HepG2 (cell line): ENCODE data around the gene DAB2IP. TPM values are rescaled to one million over a fixed set of nuclear protein-coding genes. Genes with fewer than 3 reads are reported as not detected.

Experiments
- ATAC-seq: fragments of 200-7000 bp; cut with Tn5 transposase; 3 replicates; pipeline ENCODE4 v1.9.1; 2020; ENCODE audit warnings: mild to moderate bottlenecking, moderate library complexity
- BruUV-seq: library from RNA; stranded (reverse); fragments of 400-500 nt; replicated peaks from 2 replicates; lab custom pipeline; 2021; lab: Mats Ljungman, UMichigan
- CTCF ChIA-PET: fragments of 300-600 bp; formaldehyde crosslinking; extraction: SDS; loops from one replicate; lab custom pipeline; 2021; ENCODE audit warnings: low total read pairs, inconsistent platforms, low intra/inter-chr PET ratio; lab: Yijun Ruan, JAX
- POLR2A ChIA-PET: fragments of 350-600 bp; sonication (Branson Sonifier 250); formaldehyde crosslinking; loops from one replicate; lab custom pipeline; 2020; ENCODE audit warnings: antibody characterized with exemption, inconsistent platforms; lab: Yijun Ruan, JAX
- DNase-seq: peaks from one replicate; pipeline ENCODE4 v3.0.0-alpha.2; 2015; ENCODE audit warnings: low spot score
- FAIRE-seq: peaks from 3 replicates; lab custom pipeline; 2011; peaks lifted over from hg19 to GRCh38; lab: Jason Lieb, UNC
- H2AFZ ChIP-seq: one replicate; pipeline ENCODE4 v1.6.1; 2011; ENCODE audit warnings: low read length, inconsistent platforms
- H3K27ac ChIP-seq: fragments of 300-600 bp; 3 replicates; pipeline ENCODE4 v1.8.0; 2011; ENCODE audit warnings: mixed run types, mild to moderate bottlenecking, mixed read lengths, low read length, inconsistent platforms; ENCODE audit not compliant: insufficient read depth; ENCODE audit errors: extremely low read length
- H3K27me3 ChIP-seq, 2 experiments: fragments of 200-600 bp in 1 of 2; 2 replicates in 1 of 2; 3 replicates in 1 of 2; pipeline versions ENCODE4 v1.6.0 to v1.8.0; 2011; ENCODE audit warnings: low read length in 2 of 2, mild to moderate bottlenecking in 2 of 2, moderate library complexity in 2 of 2, inconsistent platforms in 1 of 2; ENCODE audit not compliant: insufficient read depth in 2 of 2, control insufficient read depth in 1 of 2
- H3K36me3 ChIP-seq, 2 experiments: fragments of 200-600 bp in 1 of 2; replicated peaks in 1 of 2; 2 replicates in 1 of 2; 3 replicates in 1 of 2; pipeline versions ENCODE4 v1.5.1 to v1.8.0; 2011; ENCODE audit warnings: low read length in 2 of 2, inconsistent platforms in 1 of 2; ENCODE audit not compliant: insufficient read depth in 2 of 2, control insufficient read depth in 1 of 2
- H3K4me1 ChIP-seq: 2 replicates; pipeline ENCODE4 v1.5.1; 2012; ENCODE audit warnings: low read length, inconsistent platforms; ENCODE audit not compliant: insufficient read depth
- H3K4me2 ChIP-seq: 2 replicates; pipeline ENCODE4 v1.6.0; 2011; ENCODE audit warnings: low read depth, low read length, inconsistent platforms
- H3K4me3 ChIP-seq, 3 experiments: fragments of 200-600 bp in 1 of 3; sonication (generic), shearing (Covaris generic) in 1 of 3; replicated peaks in 1 of 3; 2 replicates each; pipeline ENCODE4 v1.5.1; 2011 to 2016; ENCODE audit warnings: low read length in 3 of 3, inconsistent platforms in 2 of 3, low read depth in 2 of 3, mild to moderate bottlenecking in 2 of 3, control low read depth in 1 of 3, mixed read lengths in 1 of 3; ENCODE audit not compliant: insufficient read depth in 1 of 3
- H3K79me2 ChIP-seq: one replicate; pipeline ENCODE4 v1.6.1; 2011; ENCODE audit warnings: low read length, inconsistent platforms; ENCODE audit not compliant: insufficient read depth
- H3K9ac ChIP-seq: 2 replicates; pipeline ENCODE4 v1.6.0; 2011; ENCODE audit warnings: mild to moderate bottlenecking, low read depth, low read length, inconsistent platforms; ENCODE audit not compliant: insufficient read depth
- H3K9me3 ChIP-seq: 2 replicates; pipeline ENCODE4 v1.5.1; 2012; ENCODE audit warnings: mild to moderate bottlenecking, low read length
- H4K20me1 ChIP-seq: 2 replicates; pipeline ENCODE4 v1.6.0; 2011; ENCODE audit warnings: inconsistent platforms, mild to moderate bottlenecking, low read length, moderate library complexity; ENCODE audit not compliant: insufficient read depth
- ELF1 ChIP-seq: sonication (generic); formaldehyde crosslinking; IDR thresholded peaks from 2 replicates; pipeline ENCODE4 v1.4.0; 2020; ENCODE audit warnings: missing genetic modification reagents
- MTA3 ChIP-seq: sonication (generic); formaldehyde crosslinking; IDR thresholded peaks from 2 replicates; pipeline ENCODE4 v1.4.0; 2020; ENCODE audit warnings: missing genetic modification reagents
- RARA ChIP-seq: IDR thresholded peaks from 2 replicates; pipeline ENCODE4 v1.6.1; 2016; ENCODE audit warnings: missing genetic modification reagents, missing compliant biosample characterization
- THYN1 ChIP-seq: sonication (generic); formaldehyde crosslinking; IDR thresholded peaks from 2 replicates; pipeline ENCODE4 v1.8.1; 2023; ENCODE audit warnings: low read depth, mild to moderate bottlenecking, moderate library complexity, missing genetic modification reagents, borderline replicate concordance
- ZBTB7A ChIP-seq: sonication (generic); formaldehyde crosslinking; IDR thresholded peaks from 2 replicates; pipeline ENCODE4 v1.8.0; 2022; ENCODE audit warnings: mild to moderate bottlenecking, missing genetic modification reagents
- ZHX2 ChIP-seq, 2 experiments: sonication (generic) in 1 of 2; formaldehyde crosslinking in 1 of 2; IDR thresholded peaks; 2 replicates each; pipeline versions ENCODE4 v1.6.1 to v1.9.0; 2014 to 2022; ENCODE audit warnings: antibody characterized with exemption in 1 of 2, borderline replicate concordance in 1 of 2, inconsistent platforms in 1 of 2, low read depth in 1 of 2, missing genetic modification reagents in 1 of 2
- ZNF629 ChIP-seq: sonication (generic); formaldehyde crosslinking; conservative IDR thresholded peaks from 2 replicates; pipeline ENCODE4 v1.5.0; 2020; ENCODE audit warnings: missing genetic modification reagents
- ZNF660 ChIP-seq: sonication (generic); formaldehyde crosslinking; IDR thresholded peaks from 2 replicates; pipeline ENCODE4 v1.5.1; 2020; ENCODE audit warnings: mild to moderate bottlenecking, low read depth, missing genetic modification reagents, borderline replicate concordance
- ZNF749 ChIP-seq: sonication (generic); formaldehyde crosslinking; IDR thresholded peaks from 2 replicates; pipeline ENCODE4 v1.8.0; 2022; ENCODE audit warnings: mild to moderate bottlenecking, missing genetic modification reagents, moderate library complexity, borderline replicate concordance
- ZNF883 ChIP-seq: sonication (generic); formaldehyde crosslinking; IDR thresholded peaks from 2 replicates; pipeline ENCODE4 v1.5.1; 2020; ENCODE audit warnings: mild to moderate bottlenecking, missing genetic modification reagents; ENCODE audit errors: not compliant biosample characterization
- WGBS: methylation state at CpG from one replicate; pipeline ENCODE4 v1.1.6; 2017; ENCODE audit warnings: low lambda C conversion rate; 5-methylcytosine and 5-hydroxymethylcytosine counted together
- in situ Hi-C: cut with HindIII; loops from 2 replicates; pipeline ENCODE4 v1.10.0; 2017; ENCODE audit warnings: low pct_unique_long_range_greater_than_20kb; ENCODE audit not compliant: extremely low pct_ligation_motif_present
- intact Hi-C: fragments of 100-400 bp; cut with micrococcal nuclease; formaldehyde crosslinking; loops from one replicate; pipeline ENCODE4 v1.10.0; 2022; ENCODE audit not compliant: unreplicated experiment
- polyA plus RNA-seq, 8 experiments: library from polyadenylated mRNA; depleted of rRNA in 3 of 8; stranded (reverse) in 7 of 8; unstranded in 1 of 8; fragments of >200 nt; fragmentation: Illumina TruSeq in 4 of 8; extraction: Trizol in 4 of 8; gene quantifications; 2 replicates each; pipeline versions ENCODE4 v1.2.1 to v1.2.3, GENCODE V29; 2011 to 2016; ENCODE audit warnings: low read depth in 4 of 8, missing spikeins in 1 of 8, mixed read lengths in 1 of 8; ENCODE audit not compliant: insufficient read depth in 1 of 8
- total RNA-seq, 5 experiments: library from RNA; depleted of rRNA; stranded (reverse); fragments of >200 nt; fragmentation: Illumina TruSeq; extraction: Trizol; gene quantifications; 2 replicates each; pipeline ENCODE4 v1.2.3, GENCODE V29; 2016; ENCODE audit warnings: low read depth in 1 of 5

The DAB2IP gene
- total and polyA plus RNA-seq, 2 of the 13 experiments (the other 11 are each of a cell fraction or from before 2014, with no cell fraction given): 25.3 to 37.9 TPM

GRCh38 chr9:121742923-121743322 lies 91.5 kb downstream of the DAB2IP start:
- intact Hi-C loops: loop anchor here (5.0 to 10.0 kb wide), 2 partner anchors 82 to 196 kb away; no protein-coding TSS in a partner anchor
- Histone ChIP-seq H3K36me3 (peaks cover 0 to 14% of the 10 kb centered on the region in 2 experiments; a peak in 3 of 5 replicates), H3K4me1 (peaks cover 89% of the 10 kb centered on the region), H3K27me3 (no peaks in the 10 kb centered on the region), H4K20me1 (no peaks in the 10 kb centered on the region), H3K4me3 (peak overlapping the region in 2 of 3 experiments; percentile 71 to 85; a peak in 2 of 6 replicates), H3K9ac (peak overlapping the region; percentile 6; the same call in 1 of the 2 replicates), H3K4me2 (peak overlapping the region; percentile 76), H2AFZ (no peak overlapping the region), H3K9me3 (no peaks in the 10 kb centered on the region), H3K27ac (peak overlapping the region; percentile 28), H3K79me2 (peaks cover 76% of the 10 kb centered on the region)
- BruUV-seq: no TSS peak
- ChIA-PET CTCF (interaction anchor here (0.8 kb wide), 1 partner anchor 117 kb away, joined by 3 read pairs; no protein-coding TSS in a partner anchor), POLR2A (interaction anchor here (1.4 to 2.0 kb wide), 3 partner anchors 8 to 248 kb away, joined by 4 to 6 read pairs (median 6); no protein-coding TSS in a partner anchor)
- ATAC-seq: no peak
- in situ Hi-C loops: loop anchor here (10.0 to 25.0 kb wide), 2 partner anchors 122 to 244 kb away; no protein-coding TSS in a partner anchor
- 71% methylated on average over 3 of the region's 3 CpGs for WGBS
- DNase-seq: no peak
- FAIRE-seq: no peak
- TF ChIP-seq RARA: no peak
- TF ChIP-seq ZNF629: peak; percentile 69

GRCh38 chr9:121743441-121744001 lies 92.1 kb downstream of the DAB2IP start:
- in situ Hi-C loops: loop anchor here (10.0 to 25.0 kb wide), 2 partner anchors 121 to 244 kb away; no protein-coding TSS in a partner anchor
- DNase-seq (peak; percentile 85), FAIRE-seq (peak; percentile 89), ATAC-seq (peak; percentile 93)
- Histone ChIP-seq H3K4me3 (peak overlapping the region; percentile 70 to 85 (median 71)), H3K4me2 (peak overlapping the region; percentile 76), H3K36me3 (peaks cover 0 to 17% of the 10 kb centered on the region in 2 experiments; a peak in 3 of 5 replicates), H3K79me2 (peaks cover 72% of the 10 kb centered on the region), H3K27me3 (no peaks in the 10 kb centered on the region), H3K9me3 (no peaks in the 10 kb centered on the region), H3K4me1 (peaks cover 91% of the 10 kb centered on the region), H3K27ac (peak overlapping the region; percentile 48), H4K20me1 (no peaks in the 10 kb centered on the region), H2AFZ (no peak overlapping the region), H3K9ac (peak overlapping the region; percentile 75)
- no TSS peak for BruUV-seq
- WGBS: 1% methylated on average over 14 of the region's 15 CpGs
- intact Hi-C loops: loop anchor here (1.0 to 10.0 kb wide), 4 partner anchors 81 to 249 kb away; no protein-coding TSS in a partner anchor
- CTCF ChIA-PET: interaction anchor here (0.8 to 1.4 kb wide), 2 partner anchors 116 to 118 kb away, joined by 3 to 7 read pairs; no protein-coding TSS in a partner anchor
- POLR2A ChIA-PET: interaction anchor here (0.7 to 2.0 kb wide), 5 partner anchors 8 to 247 kb away, joined by 3 to 6 read pairs (median 4); no protein-coding TSS in a partner anchor
- TF ChIP-seq ZNF749: no peak
- no peak for TF ChIP-seq ELF1 (CRISPR knock-in tag)
- no peak for TF ChIP-seq ZNF883 (CRISPR knock-in tag)
- no peak for TF ChIP-seq THYN1 (CRISPR knock-in tag)
- no peak for TF ChIP-seq MTA3 (CRISPR knock-in tag)
- no peak for TF ChIP-seq ZBTB7A (CRISPR knock-in tag)
- no peak for TF ChIP-seq ZHX2 (IDR thresholded peaks at IDR 0.05; ENCODE audit: low read depth)
- TF ChIP-seq ZHX2 (CRISPR knock-in tag; IDR thresholded peaks at IDR 0.05; ENCODE audit: borderline replicate concordance): no peak
- no peak for TF ChIP-seq ZNF660
